GM12878 (cell line): ENCODE results near the gene PREB. TPM values are rescaled to one million over a fixed set of nuclear protein-coding genes. Genes with fewer than 3 reads are reported as not detected.
"Not testable (repeated sequence)": the region's sequence is repeated elsewhere in the genome, so short reads cannot be mapped to it uniquely, and the experiment has no call there.

Experiments used
- ATAC-seq: fragments of 200-7000 bp; cut with Tn5 transposase; 3 replicates; pipeline ENCODE4 v1.9.1; 2020; ENCODE audit warnings: mild to moderate bottlenecking, moderate library complexity
- BruUV-seq: library from RNA; stranded (reverse); fragments of 400-500 nt; replicated peaks from 2 replicates; lab custom pipeline; 2021; lab: Mats Ljungman, UMichigan
- CTCF ChIA-PET: fragments of 300-600 bp; sonication (Branson Sonifier 250); formaldehyde crosslinking; extraction: SDS; loops from one replicate; lab custom pipeline; 2021; ENCODE audit warnings: inconsistent platforms; lab: Yijun Ruan, JAX
- POLR2A ChIA-PET: fragments of 350-600 bp; formaldehyde crosslinking; extraction: SDS; loops from one replicate; lab custom pipeline; 2021; ENCODE audit warnings: inconsistent platforms; lab: Charles Lee
- RAD21 ChIA-PET: fragments of 300-600 bp; sonication (Branson Sonifier 250); formaldehyde crosslinking; loops from one replicate; lab custom pipeline; 2023; ENCODE audit warnings: antibody characterized with exemption; ENCODE audit not compliant: unreplicated experiment; lab: Charles Lee
- SMC1A ChIA-PET: fragments of 300-600 bp; sonication (Branson Sonifier 250); formaldehyde crosslinking; loops from one replicate; lab custom pipeline; 2023; ENCODE audit not compliant: unreplicated experiment, uncharacterized antibody; lab: Charles Lee
- DNase-seq: peaks from one replicate; pipeline ENCODE4 v3.0.0-alpha.2; 2011; ENCODE audit warnings: low read depth, low spot score
- FAIRE-seq: peaks from 3 replicates; lab custom pipeline; 2011; peaks lifted over from hg19 to GRCh38; lab: Jason Lieb, UNC
- H2AFZ ChIP-seq: 2 replicates; pipeline ENCODE4 v1.6.0; 2011; ENCODE audit warnings: low read depth, low read length, control low read depth; ENCODE audit not compliant: control insufficient read depth
- H3K27ac ChIP-seq: 2 replicates; pipeline ENCODE4 v1.5.1; 2011; ENCODE audit warnings: control low read depth; ENCODE audit not compliant: control insufficient read depth, insufficient read depth
- H3K27me3 ChIP-seq, 2 experiments: replicated peaks in 1 of 2; 2 replicates each; pipeline versions ENCODE4 v1.6.0 to v1.6.1; 2011; ENCODE audit warnings: low read length in 1 of 2; ENCODE audit not compliant: control insufficient read depth in 2 of 2, insufficient read depth in 2 of 2
- H3K36me3 ChIP-seq, 2 experiments: 2 replicates each; pipeline ENCODE4 v1.5.1; 2011; ENCODE audit warnings: low read length in 1 of 2; ENCODE audit not compliant: control insufficient read depth in 2 of 2, insufficient read depth in 2 of 2
- H3K4me1 ChIP-seq: 2 replicates; pipeline ENCODE4 v1.6.1; 2011; ENCODE audit warnings: mild to moderate bottlenecking, low read length, moderate library complexity, mixed read lengths; ENCODE audit not compliant: control insufficient read depth, insufficient read depth
- H3K4me2 ChIP-seq: 2 replicates; pipeline ENCODE4 v1.6.0; 2011; ENCODE audit warnings: control low read depth; ENCODE audit not compliant: control insufficient read depth, insufficient read depth
- H3K4me3 ChIP-seq: fragments of 200-600 bp; sonication (generic); 2 replicates; pipeline ENCODE4 v1.5.1; 2016
- H3K79me2 ChIP-seq: 2 replicates; pipeline ENCODE4 v1.6.0; 2011; ENCODE audit warnings: low read length; ENCODE audit not compliant: control insufficient read depth, insufficient read depth
- H3K9ac ChIP-seq: 2 replicates; pipeline ENCODE4 v1.8.0; 2011; ENCODE audit warnings: low read length, control low read depth, mixed read lengths; ENCODE audit not compliant: control insufficient read depth, insufficient read depth
- H3K9me3 ChIP-seq: replicated peaks from 3 replicates; pipeline ENCODE4 v1.5.1; 2011; ENCODE audit warnings: mild to moderate bottlenecking, low read length; ENCODE audit not compliant: control insufficient read depth, insufficient read depth
- H4K20me1 ChIP-seq: 2 replicates; pipeline ENCODE4 v1.6.0; 2011; ENCODE audit not compliant: control insufficient read depth, insufficient read depth
- ATF7 ChIP-seq: fragments of 450-650 bp; IDR thresholded peaks from 2 replicates; pipeline ENCODE4 v1.6.1; 2016; ENCODE audit warnings: low read depth, mild to moderate bottlenecking
- CHD4 ChIP-seq: fragments of 200-600 bp; sonication (generic); IDR thresholded peaks from 2 replicates; pipeline ENCODE4 v1.6.1; 2016; ENCODE audit warnings: mild to moderate bottlenecking
- ESRRA ChIP-seq: IDR thresholded peaks from 2 replicates; pipeline ENCODE4 v1.6.1; 2012; ENCODE audit warnings: mild to moderate bottlenecking, low read length, improper control_type of control experiment
- EZH2 ChIP-seq: IDR thresholded peaks from 2 replicates; pipeline ENCODE4 v1.6.1; 2012; ENCODE audit warnings: low read depth, mild to moderate bottlenecking, control low read depth, inconsistent platforms, low read length, borderline replicate concordance; ENCODE audit not compliant: control insufficient read depth
- KDM1A ChIP-seq: fragments of 200-600 bp; sonication (generic); IDR thresholded peaks from 2 replicates; pipeline ENCODE4 v1.6.1; 2016; ENCODE audit warnings: borderline replicate concordance
- NRF1 ChIP-seq: conservative IDR thresholded peaks from 2 replicates; pipeline ENCODE4 v1.6.1; 2011; ENCODE audit warnings: mild to moderate bottlenecking, low read depth, low read length, improper control_type of control experiment
- PAX5 ChIP-seq: IDR thresholded peaks from 2 replicates; pipeline ENCODE4 v1.6.1; 2011; ENCODE audit warnings: low read depth, low read length, borderline replicate concordance
- ZNF207 ChIP-seq: fragments of 450-650 bp; IDR thresholded peaks from 2 replicates; pipeline ENCODE4 v1.6.1; 2014; ENCODE audit warnings: antibody characterized with exemption, mild to moderate bottlenecking, borderline replicate concordance
- WGBS: methylation state at CpG from one replicate; pipeline ENCODE4 v1.1.6; 2016; ENCODE audit warnings: low lambda C conversion rate; ENCODE audit not compliant: insufficient replicate concordance, insufficient coverage; ENCODE audit errors: missing lambda C conversion rate; 5-methylcytosine and 5-hydroxymethylcytosine counted together
- in situ Hi-C: fragments of 300-500 bp; cut with MboI; formaldehyde crosslinking; loops from 9 replicates; pipeline ENCODE4 v1.14.3; 2018; ENCODE audit warnings: mixed read lengths
- intact Hi-C: fragments of 100-400 bp; cut with micrococcal nuclease; formaldehyde crosslinking; loops from one replicate; pipeline ENCODE4 v1.14.2; 2022; ENCODE audit not compliant: unreplicated experiment
- polyA plus RNA-seq, 11 experiments: library from polyadenylated mRNA; depleted of rRNA in 4 of 11; unstranded in 6 of 11; stranded (reverse) in 5 of 11; fragments of >200 nt; fragmentation: Nextera tagmentation in 4 of 11; fragmentation: Illumina TruSeq in 1 of 11; extraction: Ambion mirVana in 4 of 11; extraction: Trizol in 1 of 11; gene quantifications; 1 replicate in 1 of 11; 2 replicates in 10 of 11; pipeline versions ENCODE4 v1.2.1 to v1.2.3, GENCODE V29; 2011 to 2016; ENCODE audit warnings: inconsistent platforms in 2 of 11, missing spikeins in 2 of 11, low read depth in 1 of 11
- total RNA-seq, 4 experiments: library from RNA; depleted of rRNA in 3 of 4; stranded (reverse); fragments of >200 nt in 3 of 4; fragmentation: Illumina TruSeq in 1 of 4; extraction: Trizol in 1 of 4; gene quantifications; 2 replicates each; pipeline versions ENCODE4 v1.2.1 to v1.2.3, GENCODE V29; 2013 to 2021

Gene PREB
- total and polyA plus RNA-seq, 10 of the 15 experiments (the other 5 are each of a cell fraction or from before 2014, with no cell fraction given) = 26.3 to 101 (median 52.7) TPM

DNA sequence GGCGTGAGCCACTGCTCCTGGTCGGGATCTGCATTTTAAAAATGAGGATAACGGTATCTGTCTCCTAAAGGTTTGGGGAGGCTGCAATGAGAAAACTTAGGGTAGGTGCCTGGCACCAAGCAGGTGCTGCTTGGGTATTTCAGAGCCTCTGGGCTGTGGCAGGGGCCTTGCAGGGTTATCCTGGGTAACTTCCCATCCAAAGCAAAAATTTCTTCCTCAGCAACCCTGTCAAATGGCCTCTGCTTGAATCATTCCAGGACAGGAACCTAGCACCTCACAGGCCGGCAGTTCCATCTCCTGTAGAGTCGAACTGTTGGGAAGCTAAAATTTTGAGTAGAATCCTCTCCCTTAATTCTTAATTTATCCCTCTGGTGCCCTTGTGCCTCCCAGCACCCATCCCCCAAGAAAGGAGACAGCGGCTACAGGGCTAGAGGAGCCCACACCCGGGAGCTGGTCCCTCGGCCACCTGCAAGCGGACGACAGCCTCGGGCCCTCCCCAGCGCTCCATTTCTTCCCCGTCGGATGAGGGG is 16.4 kb downstream of the PREB start:
- ATAC-seq = no peak
- no peaks in the 10 kb centered on the region for H4K20me1 ChIP-seq
- H3K9me3 ChIP-seq = no peaks in the 10 kb centered on the region
- BruUV-seq = no TSS peak
- no peak overlapping the region for H3K9ac ChIP-seq
- RAD21 ChIA-PET = no interaction called here
- no peaks in the 10 kb centered on the region; the same call in 1 of the 2 replicates for H3K4me1 ChIP-seq
- SMC1A ChIA-PET = no interaction called here
- intact Hi-C loops = no loop called here
- no peak overlapping the region for H3K27ac ChIP-seq
- H3K27me3 ChIP-seq = peaks cover 6 to 7% of the 10 kb centered on the region in 2 experiments
- no peak overlapping the region for H3K4me3 ChIP-seq
- POLR2A ChIA-PET = no interaction called here
- TF ChIP-seq NRF1 (no peak), PAX5 (no peak), ESRRA (no peak), KDM1A (no peak)
- H3K4me2 ChIP-seq = no peak overlapping the region
- no peaks in the 10 kb centered on the region for H3K36me3 ChIP-seq
- no peak for FAIRE-seq
- CTCF ChIA-PET = interaction anchor here (1.5 kb wide), 1 partner anchor 162 kb away, joined by 4 read pairs; no protein-coding TSS in a partner anchor
- 46% methylated on average over 14 of the region's 14 CpGs for WGBS
- no peaks in the 10 kb centered on the region for H3K79me2 ChIP-seq
- in situ Hi-C loops = no loop called here
- no peak for DNase-seq
- no peak overlapping the region for H2AFZ ChIP-seq

DNA sequence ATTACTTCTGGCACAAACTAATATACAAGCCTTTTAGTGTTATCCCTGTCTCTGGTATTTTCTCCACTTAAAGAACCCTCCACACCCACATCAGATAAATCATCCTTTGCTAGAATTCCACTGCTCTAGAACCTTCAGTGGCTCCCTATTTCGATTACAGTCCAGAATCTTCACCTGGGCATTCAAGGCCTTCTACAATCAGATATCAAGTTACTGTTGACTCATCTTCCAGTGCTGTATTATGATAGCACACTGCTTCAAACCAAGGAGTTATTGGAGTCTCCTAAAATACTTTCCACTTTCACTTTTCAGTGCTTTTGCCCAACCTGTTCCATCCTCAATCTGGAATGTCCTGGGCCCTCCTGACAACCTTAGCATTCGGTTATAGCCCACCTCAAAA is 18.9 kb downstream of the PREB start:
- no peak for TF ChIP-seq ATF7
- TF ChIP-seq EZH2 = no peak
- no peak for TF ChIP-seq ZNF207
- TF ChIP-seq CHD4 = no peak
- TF ChIP-seq, all 136 proteins: peak for 0
- no peaks in the 10 kb centered on the region for H4K20me1 ChIP-seq
- CTCF ChIA-PET = interaction anchor here (1.7 kb wide), 1 partner anchor 18 kb away, joined by 4 read pairs; no protein-coding TSS in a partner anchor
- no peak overlapping the region for H3K4me2 ChIP-seq
- WGBS = 2% methylated on average over 2 of the region's 2 CpGs
- SMC1A ChIA-PET = interaction anchor here (1.0 kb wide), 1 partner anchor 69 kb away, joined by 3 read pairs; no protein-coding TSS in a partner anchor
- H3K4me1 ChIP-seq = no peaks in the 10 kb centered on the region; the same call in 1 of the 2 replicates
- no peak overlapping the region for H2AFZ ChIP-seq
- BruUV-seq = no TSS peak
- in situ Hi-C loops = no loop called here
- H3K27ac ChIP-seq = no peak overlapping the region
- no peak overlapping the region for H3K9ac ChIP-seq
- intact Hi-C loops = no loop called here
- RAD21 ChIA-PET = no interaction called here
- POLR2A ChIA-PET = interaction anchor here (0.6 kb wide), 1 partner anchor 35 kb away, joined by 3 read pairs; no protein-coding TSS in a partner anchor
- no peak for FAIRE-seq
- no peaks in the 10 kb centered on the region for H3K79me2 ChIP-seq
- H3K9me3 ChIP-seq = no peaks in the 10 kb centered on the region
- DNase-seq = no peak
- ATAC-seq = no peak
- H3K27me3 ChIP-seq = peaks cover 6 to 7% of the 10 kb centered on the region in 2 experiments
- no peak overlapping the region for H3K4me3 ChIP-seq
- H3K36me3 ChIP-seq = no peaks in the 10 kb centered on the region

DNA sequence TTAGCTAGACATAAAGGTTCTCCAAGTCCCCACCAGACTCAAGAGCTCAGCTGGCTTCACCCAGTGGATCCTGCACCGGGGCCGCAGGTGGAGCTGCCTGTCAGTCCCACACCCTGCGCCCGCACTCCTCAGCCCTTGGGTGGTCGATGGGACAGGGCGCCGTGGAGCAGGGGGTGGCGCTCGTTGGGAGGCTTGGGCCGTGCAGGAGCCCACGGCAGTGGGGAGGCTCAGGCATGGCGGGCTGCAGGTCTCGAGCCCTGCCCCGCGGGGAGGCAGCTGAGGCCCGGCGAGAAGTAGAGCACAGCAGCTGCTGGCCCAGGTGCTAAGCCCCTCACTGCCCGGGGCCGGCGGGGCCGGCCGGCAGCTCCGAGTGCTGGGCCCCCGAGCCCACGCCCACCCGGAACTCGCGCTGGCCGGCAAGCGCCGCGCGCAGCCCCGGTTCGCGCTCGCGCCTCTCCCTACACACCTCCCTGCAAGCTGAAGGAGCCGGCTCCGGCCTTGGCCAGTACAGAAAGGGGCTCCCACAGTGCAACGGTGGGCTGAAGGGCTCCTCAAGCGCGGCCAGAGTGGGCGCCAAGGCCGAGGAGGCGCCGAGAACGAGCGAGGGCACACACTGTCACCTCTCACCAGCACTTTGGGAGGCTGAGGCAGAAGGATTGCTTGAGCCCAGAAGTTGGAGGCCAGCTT is 22.9 kb downstream of the PREB start:
- H3K9me3 ChIP-seq, H3K4me1 ChIP-seq, H2AFZ ChIP-seq, H3K9ac ChIP-seq, ATAC-seq, H3K79me2 ChIP-seq, FAIRE-seq, H4K20me1 ChIP-seq, BruUV-seq, H3K4me3 ChIP-seq, H3K27me3 ChIP-seq, H3K27ac ChIP-seq, intact Hi-C loops, in situ Hi-C loops, POLR2A ChIA-PET, H3K36me3 ChIP-seq, H3K4me2 ChIP-seq, DNase-seq: not testable (repeated sequence)
- SMC1A ChIA-PET = interaction anchor here (0.7 to 0.9 kb wide), 2 partner anchors 12 to 169 kb away, joined by 3 read pairs; no protein-coding TSS in a partner anchor
- CTCF ChIA-PET = interaction anchor here (0.8 to 3.5 kb wide), 3 partner anchors 58 to 169 kb away, joined by 3 to 14 read pairs (median 4); no protein-coding TSS in a partner anchor
- 72% methylated on average over 45 of the region's 49 CpGs for WGBS
- RAD21 ChIA-PET = interaction anchor here (0.6 to 1.2 kb wide), 3 partner anchors 12 to 1095 kb away, joined by 4 read pairs; no protein-coding TSS in a partner anchor
